HuH-7 (cell line): ENCODE data around the gene GUCY2C.

Experiments used
- DNase-seq: peaks from one replicate; pipeline ENCODE4 v3.0.0; 2011; ENCODE audit warnings: low spot score

Gene GUCY2C

GRCh38 chr12:14621826-14622225 is 74.6 kb downstream of the GUCY2C start:
- no peak for DNase-seq

- DNase-seq = no peak
Measured at GRCh38 chr12:14619741-14620501, 76.5 kb downstream of the GUCY2C start.

GRCh38 chr12:14618983-14619382 is 77.4 kb downstream of the GUCY2C start:
- no peak for DNase-seq

- no peak for DNase-seq
Measured at GRCh38 chr12:14614704-14615121, 81.7 kb downstream of the GUCY2C start.

- no peak for DNase-seq
Measured at GRCh38 chr12:14613718-14614117, 82.7 kb downstream of the GUCY2C start.

- DNase-seq = no peak
Measured at GRCh38 chr12:14612898-14613445, 83.4 kb downstream of the GUCY2C start.

- DNase-seq = no peak
Measured at GRCh38 chr12:14612250-14612649, 84.1 kb downstream of the GUCY2C start.

- no peak for DNase-seq
Measured at GRCh38 chr12:14611640-14612203, 84.7 kb downstream of the GUCY2C start.

GRCh38 chr12:14607568-14607967 is 88.8 kb downstream of the GUCY2C start:
- no peak for DNase-seq

GRCh38 chr12:14605401-14605989 is 90.9 kb downstream of the GUCY2C start:
- DNase-seq = no peak

GRCh38 chr12:14601692-14602478 is 94.5 kb downstream of the GUCY2C start:
- no peak for DNase-seq

GRCh38 chr12:14597480-14597879 is 98.9 kb downstream of the GUCY2C start:
- no peak for DNase-seq

GRCh38 chr12:14591719-14592118 is 104.7 kb downstream of the GUCY2C start:
- no peak for DNase-seq

- no peak for DNase-seq
Measured at GRCh38 chr12:14589169-14590004, 107.0 kb downstream of the GUCY2C start.

- DNase-seq = no peak
Measured at GRCh38 chr12:14588571-14588970, 107.8 kb downstream of the GUCY2C start.

- no peak for DNase-seq
Measured at GRCh38 chr12:14578646-14579045, 117.8 kb downstream of the GUCY2C start.

- DNase-seq = no peak
Measured at GRCh38 chr12:14577344-14577743, 119.1 kb downstream of the GUCY2C start.

- no peak for DNase-seq
Measured at GRCh38 chr12:14576896-14577295, 119.5 kb downstream of the GUCY2C start.

- DNase-seq = no peak
Measured at GRCh38 chr12:14575585-14575984, 120.8 kb downstream of the GUCY2C start.

- DNase-seq = no peak
Measured at GRCh38 chr12:14573118-14573517, 123.3 kb downstream of the GUCY2C start.

- no peak for DNase-seq
Measured at GRCh38 chr12:14572401-14572800, 124.0 kb downstream of the GUCY2C start.
